Skin epidermis (tissue), 12 donors: ENCODE results near the gene GNAQ.
A peak's percentile ranks its signal among the peaks of the same experiment; 100 is the strongest.

ENCODE experiments used
- H3K27ac ChIP-seq, 21 experiments: fragments of 200-600 bp; sonication (generic) in 11 of 21; one replicate each; pipeline ENCODE4 v1.5.0; 2020; ENCODE audit warnings: mild to moderate bottlenecking in 3 of 21, inconsistent platforms in 2 of 21, moderate library complexity in 2 of 21
- H3K4me3 ChIP-seq, 7 experiments: fragments of 200-600 bp; sonication (generic) in 2 of 7; one replicate each; pipeline ENCODE4 v1.5.0; 2020; ENCODE audit warnings: inconsistent platforms in 2 of 7, mild to moderate bottlenecking in 2 of 7, moderate library complexity in 1 of 7

GNAQ gene

DNA sequence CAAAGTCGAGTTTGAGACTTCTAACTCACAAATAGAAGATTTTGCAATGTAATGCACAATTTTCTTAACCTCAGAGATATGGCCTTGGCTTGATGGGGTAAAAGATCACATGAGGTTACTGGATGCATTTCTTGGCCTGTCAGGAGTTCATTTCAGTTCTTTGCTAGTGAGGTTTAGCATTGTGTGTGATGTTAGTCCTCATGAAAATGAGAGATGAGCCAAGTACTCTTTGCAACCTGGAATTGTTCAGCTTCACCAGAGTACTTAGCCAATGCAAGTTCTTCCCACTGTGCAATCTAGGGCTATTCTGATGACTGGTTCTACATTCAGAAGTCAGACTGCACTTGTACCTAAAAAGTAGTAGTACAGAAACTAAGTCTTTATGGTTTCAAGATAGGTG lies 24.9 kb downstream of the GNAQ start:
- Histone ChIP-seq H3K4me3 (no peak overlapping the region), H3K27ac (no peak overlapping the region)

GRCh38 chr9:78005231-78006002 lies 26.2 kb downstream of the GNAQ start:
- no peak overlapping the region for H3K27ac ChIP-seq

GRCh38 chr9:78004478-78005229 lies 27.0 kb downstream of the GNAQ start:
- Histone ChIP-seq H3K27ac (no peak overlapping the region), H3K4me3 (no peak overlapping the region)

More at GRCh38 chr9:78005231-78006002, 26.2 kb downstream of the GNAQ start:
- H3K4me3 ChIP-seq, result no peak overlapping the region

DNA sequence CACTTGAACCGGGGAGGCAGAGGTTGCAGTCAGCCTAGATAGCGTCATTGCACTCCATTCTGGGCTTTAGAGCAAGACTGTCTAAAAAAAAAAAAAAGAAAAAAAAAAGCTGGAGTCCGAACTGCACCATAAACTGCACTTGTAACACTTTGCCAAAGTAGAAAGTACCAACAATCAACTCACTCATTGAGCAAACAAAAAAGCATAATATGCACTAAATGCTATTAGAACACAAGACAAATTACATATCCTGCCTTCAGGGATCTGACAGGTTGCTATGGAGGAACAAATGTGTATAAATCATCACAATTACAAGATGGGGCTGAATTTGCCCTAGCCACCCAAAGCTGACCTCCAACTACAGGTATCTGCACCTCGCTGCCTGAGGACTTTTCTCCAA lies 27.9 kb downstream of the GNAQ start:
- Histone ChIP-seq H3K4me3 (no peak overlapping the region), H3K27ac (no peak overlapping the region)

- Histone ChIP-seq H3K27ac (peak overlapping the region in 1 of 21 experiments; percentile 40), H3K4me3 (no peak overlapping the region)
These were observed 29.5 kb downstream of the GNAQ start for GRCh38 chr9:78001946-78002731.

GRCh38 chr9:78000221-78000620 lies 31.4 kb downstream of the GNAQ start:
- peak overlapping the region in 1 of 21 experiments; percentile 31 for H3K27ac ChIP-seq
- H3K4me3 ChIP-seq, result no peak overlapping the region

- Histone ChIP-seq H3K4me3 (no peak overlapping the region), H3K27ac (peak overlapping the region in 9 of 21 experiments; percentile 11 to 65 (median 31))
These were observed 32.4 kb downstream of the GNAQ start for GRCh38 chr9:77999231-77999631.

GRCh38 chr9:77997611-77998284 lies 33.9 kb downstream of the GNAQ start:
- no peak overlapping the region for H3K4me3 ChIP-seq
- peak overlapping the region in 1 of 21 experiments; percentile 11 for H3K27ac ChIP-seq

DNA sequence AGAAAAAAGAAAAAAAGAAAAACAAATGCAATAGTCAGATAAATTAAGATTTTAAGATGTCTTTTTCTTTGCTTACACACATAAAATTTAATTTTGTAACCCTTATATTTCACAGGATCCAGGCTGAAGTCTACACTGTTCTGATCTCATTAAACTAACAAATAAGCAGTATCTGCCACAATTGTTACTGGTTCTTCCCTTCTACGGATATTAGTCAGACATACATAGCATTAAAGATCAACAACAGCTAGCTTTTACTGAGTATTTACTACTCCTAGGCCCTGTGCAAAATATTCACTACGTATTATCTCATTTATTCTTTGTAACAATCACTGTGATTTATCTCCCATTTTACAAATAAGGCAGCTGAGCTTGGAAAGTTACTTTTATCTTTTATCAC lies 34.9 kb downstream of the GNAQ start:
- Histone ChIP-seq H3K4me3 (no peak overlapping the region), H3K27ac (no peak overlapping the region)

- Histone ChIP-seq H3K27ac (no peak overlapping the region), H3K4me3 (no peak overlapping the region)
These were observed 40.4 kb downstream of the GNAQ start for GRCh38 chr9:77991191-77991590.

DNA sequence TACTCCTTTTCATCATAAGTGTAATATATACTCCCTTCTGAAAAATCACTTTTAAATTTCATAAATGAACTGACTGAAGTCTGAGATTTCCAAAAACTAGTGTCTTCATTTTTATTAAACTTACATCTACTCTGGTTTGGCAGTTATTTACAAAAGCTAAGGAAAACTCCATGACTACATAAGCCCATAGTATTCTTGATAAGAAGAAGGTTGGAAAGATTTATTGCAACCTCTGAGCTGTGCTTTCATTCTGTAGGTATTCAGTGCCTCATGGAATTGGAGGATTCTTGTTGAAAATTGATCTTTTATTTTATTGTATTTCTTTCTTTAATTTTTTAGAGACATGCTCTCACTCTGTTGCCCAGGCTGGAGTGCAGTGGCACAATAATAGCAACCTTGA lies 41.7 kb downstream of the GNAQ start:
- Histone ChIP-seq H3K27ac (no peak overlapping the region), H3K4me3 (no peak overlapping the region)

DNA sequence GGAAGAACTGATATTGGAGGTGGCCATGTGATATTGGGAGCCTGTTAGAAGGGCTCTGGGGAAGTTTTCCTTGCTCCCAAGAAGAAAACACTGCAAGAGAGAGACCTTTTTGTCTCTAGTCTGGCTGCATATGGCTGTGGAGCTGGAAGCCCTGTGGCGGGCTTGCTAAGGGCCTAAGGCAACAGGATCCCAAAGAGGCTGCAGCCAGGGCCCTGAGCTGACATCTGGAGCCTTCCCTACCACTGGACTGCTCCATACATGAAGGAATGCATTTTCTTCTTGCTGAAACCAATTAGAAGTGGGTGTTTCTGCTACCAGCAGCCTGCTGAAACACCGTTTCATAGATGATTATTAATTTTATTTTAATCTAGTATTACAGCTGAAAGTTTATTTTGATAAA lies 42.2 kb downstream of the GNAQ start:
- Histone ChIP-seq H3K4me3 (no peak overlapping the region), H3K27ac (peak overlapping the region in 1 of 21 experiments; percentile 39)

DNA sequence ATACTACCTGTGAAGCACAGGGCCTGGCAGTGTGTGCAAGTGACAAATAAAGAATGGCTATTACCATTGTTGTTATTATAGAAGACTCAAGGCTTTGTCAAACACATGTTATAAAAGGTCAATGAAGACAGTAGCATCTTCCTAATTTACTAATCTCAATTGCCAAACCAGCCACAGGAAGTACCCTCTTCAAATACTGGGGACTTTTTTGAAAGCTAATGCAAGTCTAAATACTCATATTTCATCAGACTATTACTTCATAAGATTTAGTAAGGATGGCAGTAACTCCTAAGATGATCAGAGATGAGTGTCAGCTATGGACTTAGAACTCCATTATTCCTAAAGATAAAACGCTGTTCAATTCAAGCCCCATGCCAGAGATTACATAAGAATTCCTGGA lies 43.0 kb downstream of the GNAQ start:
- Histone ChIP-seq H3K27ac (no peak overlapping the region), H3K4me3 (no peak overlapping the region)

DNA sequence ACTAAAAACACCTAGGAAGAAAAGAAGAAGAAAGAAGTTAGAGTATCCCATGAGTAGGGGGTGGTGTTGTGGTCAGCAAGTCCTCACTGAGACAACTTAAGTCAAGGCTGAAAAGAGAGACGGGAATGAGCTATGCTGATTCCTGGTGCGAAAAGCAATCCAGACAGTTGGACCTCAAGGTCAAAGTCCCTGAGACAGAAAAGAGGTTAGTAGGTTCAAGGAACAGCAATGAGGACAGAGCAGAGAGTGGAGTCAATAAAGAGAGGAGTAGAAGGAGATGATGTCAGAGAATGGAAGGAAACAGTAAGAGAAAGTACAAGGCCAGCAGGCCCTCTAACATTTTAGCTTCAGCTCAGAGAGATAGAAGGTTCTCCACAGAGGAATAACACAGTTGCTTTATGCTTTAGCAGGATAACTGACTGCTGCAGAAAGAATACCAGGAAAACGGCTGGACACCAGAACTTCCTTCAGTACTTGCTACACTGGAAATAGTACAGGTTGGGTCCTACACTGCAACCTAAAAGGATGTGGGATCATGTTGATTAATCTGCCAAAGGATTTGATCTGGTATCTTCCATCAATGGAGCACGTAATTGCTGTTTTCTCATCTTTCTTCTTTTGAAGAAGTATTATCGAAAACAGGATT lies 43.6 kb downstream of the GNAQ start:
- H3K27ac ChIP-seq, result no peak overlapping the region

DNA sequence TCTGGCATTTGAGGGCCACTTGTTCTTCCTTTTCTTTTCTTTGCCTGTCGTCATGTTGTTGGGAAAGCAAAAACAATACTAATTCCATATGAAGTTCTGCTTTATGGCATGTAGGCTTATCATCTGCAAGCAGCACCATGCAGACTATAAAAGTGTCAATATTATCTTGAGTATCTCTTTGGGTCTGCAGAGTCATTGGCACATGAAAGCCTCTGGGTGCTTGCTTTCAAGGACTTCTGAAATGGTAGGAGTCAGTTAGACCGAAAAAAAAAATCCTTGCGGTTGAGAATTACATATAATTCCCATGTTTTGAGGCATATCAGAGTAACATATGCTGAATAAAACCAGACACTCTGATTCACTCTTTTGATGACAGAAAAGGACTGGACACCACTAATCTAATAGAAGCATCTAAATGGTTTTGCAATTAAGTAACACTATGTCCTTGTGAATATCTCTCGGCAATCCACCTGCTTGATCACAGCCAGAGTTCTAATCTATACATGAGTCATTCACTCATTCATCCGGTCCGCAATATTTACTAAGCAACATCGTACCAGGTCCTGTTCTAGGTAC lies 44.4 kb downstream of the GNAQ start:
- H3K27ac ChIP-seq, result no peak overlapping the region
- H3K4me3 ChIP-seq, result no peak overlapping the region

More for the DNA sequence above, 43.6 kb downstream of the GNAQ start:
- H3K4me3 ChIP-seq, result no peak overlapping the region

DNA sequence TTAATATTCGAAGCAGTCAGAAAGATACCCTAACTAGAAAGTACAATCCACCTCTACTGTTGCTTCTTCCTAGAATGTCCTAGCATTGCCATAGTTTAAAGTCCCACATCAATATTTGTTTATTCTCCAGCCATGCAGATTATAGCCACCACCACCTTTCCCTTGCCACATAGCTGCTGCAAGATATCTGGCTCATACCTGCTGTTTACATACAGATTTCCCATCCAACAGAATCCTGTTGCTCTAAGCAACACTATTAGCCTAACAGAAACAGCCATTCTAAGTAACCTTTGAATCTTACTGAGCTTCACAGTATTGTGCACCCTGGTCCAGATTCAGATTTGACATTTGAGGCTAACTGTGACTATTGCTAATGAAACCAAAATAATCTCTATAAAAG lies 45.6 kb downstream of the GNAQ start:
- Histone ChIP-seq H3K27ac (no peak overlapping the region), H3K4me3 (no peak overlapping the region)

- H3K4me3 ChIP-seq, result no peak overlapping the region
- no peak overlapping the region for H3K27ac ChIP-seq
These were observed 48.3 kb downstream of the GNAQ start for GRCh38 chr9:77983320-77983662.

- H3K27ac ChIP-seq, result peak overlapping the region in 1 of 21 experiments; percentile 12
- no peak overlapping the region for H3K4me3 ChIP-seq
These were observed 48.9 kb downstream of the GNAQ start for GRCh38 chr9:77982581-77983319.
